ENCODE measurements around the gene HNRNPH2. TPM values are rescaled to one million over a fixed set of nuclear protein-coding genes. Genes with fewer than 3 reads are reported as not detected.

The HNRNPH2 gene
- 34.8 and 55.4 TPM in 2 replicates for total RNA-seq (2014; rRNA removed; shearing (Covaris generic); ENCODE audit: low replicate concordance)

GRCh38 chrX:101407748-101408531, at the start of gene HNRNPH2, which contains the start of gene GLA:
TSS of gene HNRNPH2 (plus strand) at chrX:101408222. CDS start at chrX:101411989, 3,767 bp downstream.
TSS of gene GLA (minus strand) at chrX:101407925. CDS start at chrX:101407903, 22 bp downstream.
- peaks cover 41% of the 10 kb centered on the region for H3K4me1 ChIP-seq (ENCODE audit: low read length)
- H3K9me2 ChIP-seq (replicated peaks; ENCODE audit: insufficient read depth, low read length) = no peaks in the 10 kb centered on the region
- peak within 1 kb of the TSS; percentile 76 for H3K4me3 ChIP-seq (ENCODE audit: low read length)
- H3K4me2 ChIP-seq (ENCODE audit: low read depth, low read length, poor library complexity, severe bottlenecking) = peak within 1 kb of the TSS; percentile 86
- H3K79me2 ChIP-seq (ENCODE audit: low read length) = peaks cover 72% of the 10 kb centered on the region
- H3K36me3 ChIP-seq (ENCODE audit: insufficient read depth, low read length) = peaks cover 4% of the 10 kb centered on the region; the same call in 1 of the 2 replicates
- H3K9me3 ChIP-seq (ENCODE audit: low read length) = no peaks in the 10 kb centered on the region
- H2AFZ ChIP-seq (ENCODE audit: low read length) = no peak within 1 kb of the TSS
- H3K27ac ChIP-seq (ENCODE audit: low read length) = peak within 1 kb of the TSS; percentile 83
- peak; percentile 96 for DNase-seq
- H4K20me1 ChIP-seq (ENCODE audit: insufficient read depth, low read depth, low read length) = peaks cover 3% of the 10 kb centered on the region; the same call in 1 of the 2 replicates
- H3K9ac ChIP-seq (ENCODE audit: low read length) = peak within 1 kb of the TSS; percentile 77
- no peaks in the 10 kb centered on the region for H3K27me3 ChIP-seq (ENCODE audit: low read length)

- peaks cover 21% of the 10 kb centered on the region for H3K36me3 ChIP-seq (ENCODE audit: insufficient read depth, low read length)
- H3K27me3 ChIP-seq (ENCODE audit: low read length) = no peaks in the 10 kb centered on the region
- H4K20me1 ChIP-seq (ENCODE audit: insufficient read depth, low read depth, low read length) = no peaks in the 10 kb centered on the region
- no peak overlapping the region for H2AFZ ChIP-seq (ENCODE audit: low read length)
- peaks cover 12% of the 10 kb centered on the region for H3K4me1 ChIP-seq (ENCODE audit: low read length)
- no peak overlapping the region for H3K9ac ChIP-seq (ENCODE audit: low read length)
- DNase-seq = no peak
- no peaks in the 10 kb centered on the region for H3K79me2 ChIP-seq (ENCODE audit: low read length)
- H3K27ac ChIP-seq (ENCODE audit: low read length) = no peak overlapping the region
- H3K4me2 ChIP-seq (ENCODE audit: low read depth, low read length, poor library complexity, severe bottlenecking) = no peak overlapping the region
- no peak overlapping the region for H3K4me3 ChIP-seq (ENCODE audit: low read length)
- no peaks in the 10 kb centered on the region for H3K9me2 ChIP-seq (replicated peaks; ENCODE audit: insufficient read depth, low read length)
- no peaks in the 10 kb centered on the region for H3K9me3 ChIP-seq (ENCODE audit: low read length)
These were observed 48.1 kb upstream of the HNRNPH2 start for GRCh38 chrX:101359966-101360365.

DNA sequence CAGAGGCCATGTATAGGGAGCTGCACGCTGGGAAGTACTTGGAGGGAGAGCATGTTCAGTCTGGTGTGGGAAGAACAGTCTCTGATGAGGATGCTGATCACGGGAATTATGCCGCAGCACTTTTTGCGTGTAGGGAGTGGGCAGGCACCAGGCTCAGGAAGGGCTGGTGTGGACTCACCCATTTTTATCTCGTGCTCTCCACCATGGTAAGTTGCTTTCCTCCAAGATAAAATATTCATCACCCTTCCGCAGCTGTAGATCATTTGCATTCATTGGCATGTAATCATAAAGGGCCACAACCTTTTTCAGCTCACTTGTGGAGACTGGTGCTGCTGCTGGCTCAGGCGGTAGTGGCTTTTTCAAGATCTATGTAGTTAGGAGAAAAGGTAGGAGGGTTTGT, 47.6 kb upstream of the HNRNPH2 start:
- Histone ChIP-seq H3K27ac (ENCODE audit: low read length) (no peak overlapping the region), H3K79me2 (ENCODE audit: low read length) (no peaks in the 10 kb centered on the region), H3K4me2 (ENCODE audit: low read depth, low read length, poor library complexity, severe bottlenecking) (no peak overlapping the region), H3K4me1 (ENCODE audit: low read length) (peaks cover 16% of the 10 kb centered on the region), H2AFZ (ENCODE audit: low read length) (no peak overlapping the region), H3K9me3 (ENCODE audit: low read length) (no peaks in the 10 kb centered on the region), H3K4me3 (ENCODE audit: low read length) (no peak overlapping the region), H3K9me2 (replicated peaks; ENCODE audit: insufficient read depth, low read length) (no peaks in the 10 kb centered on the region), H4K20me1 (ENCODE audit: insufficient read depth, low read depth, low read length) (no peaks in the 10 kb centered on the region), H3K9ac (ENCODE audit: low read length) (no peak overlapping the region), H3K27me3 (ENCODE audit: low read length) (no peaks in the 10 kb centered on the region), H3K36me3 (ENCODE audit: insufficient read depth, low read length) (peaks cover 22% of the 10 kb centered on the region)
- DNase-seq = no peak

DNA sequence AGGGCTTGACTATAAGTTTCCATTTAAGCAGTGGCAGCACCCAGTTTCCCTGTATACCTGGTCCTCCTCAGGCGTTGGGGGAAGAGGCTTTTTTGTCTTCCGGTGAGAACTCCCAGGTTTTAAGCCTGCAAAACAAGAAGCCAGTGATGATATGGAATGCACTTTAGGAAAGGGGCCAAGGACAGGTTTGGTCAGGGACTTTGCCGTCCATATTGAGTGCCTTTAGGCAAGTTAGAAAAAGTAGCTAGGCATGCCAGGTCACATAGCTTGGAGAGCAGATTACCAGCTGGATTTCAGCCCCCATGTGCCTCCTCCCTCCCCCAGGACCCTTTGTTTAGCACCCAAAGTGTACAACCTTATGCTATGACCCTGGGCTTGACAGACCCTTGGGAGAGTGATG, 45.9 kb upstream of the HNRNPH2 start:
- Histone ChIP-seq H3K9ac (ENCODE audit: low read length) (no peak overlapping the region), H3K27ac (ENCODE audit: low read length) (no peak overlapping the region), H3K4me1 (ENCODE audit: low read length) (peaks cover 16% of the 10 kb centered on the region), H3K4me2 (ENCODE audit: low read depth, low read length, poor library complexity, severe bottlenecking) (no peak overlapping the region), H3K79me2 (ENCODE audit: low read length) (no peaks in the 10 kb centered on the region), H3K36me3 (ENCODE audit: insufficient read depth, low read length) (peaks cover 26% of the 10 kb centered on the region), H3K27me3 (ENCODE audit: low read length) (no peaks in the 10 kb centered on the region), H3K9me3 (ENCODE audit: low read length) (no peaks in the 10 kb centered on the region), H2AFZ (ENCODE audit: low read length) (no peak overlapping the region), H3K9me2 (replicated peaks; ENCODE audit: insufficient read depth, low read length) (no peaks in the 10 kb centered on the region), H4K20me1 (ENCODE audit: insufficient read depth, low read depth, low read length) (no peaks in the 10 kb centered on the region), H3K4me3 (ENCODE audit: low read length) (no peak overlapping the region)
- no peak for DNase-seq

DNA sequence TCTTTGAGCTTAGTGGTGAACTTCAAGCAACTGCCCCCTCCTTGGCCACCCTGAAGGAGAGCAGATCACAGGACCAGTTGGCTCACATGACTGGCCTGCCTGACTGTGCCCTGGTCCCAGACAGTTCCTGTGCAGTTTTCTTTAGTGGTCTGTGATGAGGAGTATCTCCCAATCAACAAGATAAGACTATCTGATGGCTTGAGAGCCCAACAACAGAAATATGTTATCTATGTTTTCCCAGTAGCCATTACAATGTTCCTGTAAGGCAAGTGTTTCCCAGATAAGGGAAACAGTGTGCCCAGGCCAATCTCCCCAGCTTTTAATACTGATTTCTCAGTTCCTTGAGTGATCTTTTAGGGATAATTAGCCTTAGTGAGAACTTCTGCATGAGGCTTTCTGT, 45.3 kb upstream of the HNRNPH2 start:
- Histone ChIP-seq H3K4me2 (ENCODE audit: low read depth, low read length, poor library complexity, severe bottlenecking) (no peak overlapping the region), H3K79me2 (ENCODE audit: low read length) (no peaks in the 10 kb centered on the region), H3K9ac (ENCODE audit: low read length) (no peak overlapping the region), H3K4me1 (ENCODE audit: low read length) (peaks cover 16% of the 10 kb centered on the region), H3K27ac (ENCODE audit: low read length) (no peak overlapping the region), H3K4me3 (ENCODE audit: low read length) (no peak overlapping the region), H3K27me3 (ENCODE audit: low read length) (no peaks in the 10 kb centered on the region), H3K9me2 (replicated peaks; ENCODE audit: insufficient read depth, low read length) (no peaks in the 10 kb centered on the region), H2AFZ (ENCODE audit: low read length) (no peak overlapping the region), H3K9me3 (ENCODE audit: low read length) (no peaks in the 10 kb centered on the region), H3K36me3 (ENCODE audit: insufficient read depth, low read length) (peaks cover 27% of the 10 kb centered on the region), H4K20me1 (ENCODE audit: insufficient read depth, low read depth, low read length) (no peaks in the 10 kb centered on the region)
- no peak for DNase-seq

DNA sequence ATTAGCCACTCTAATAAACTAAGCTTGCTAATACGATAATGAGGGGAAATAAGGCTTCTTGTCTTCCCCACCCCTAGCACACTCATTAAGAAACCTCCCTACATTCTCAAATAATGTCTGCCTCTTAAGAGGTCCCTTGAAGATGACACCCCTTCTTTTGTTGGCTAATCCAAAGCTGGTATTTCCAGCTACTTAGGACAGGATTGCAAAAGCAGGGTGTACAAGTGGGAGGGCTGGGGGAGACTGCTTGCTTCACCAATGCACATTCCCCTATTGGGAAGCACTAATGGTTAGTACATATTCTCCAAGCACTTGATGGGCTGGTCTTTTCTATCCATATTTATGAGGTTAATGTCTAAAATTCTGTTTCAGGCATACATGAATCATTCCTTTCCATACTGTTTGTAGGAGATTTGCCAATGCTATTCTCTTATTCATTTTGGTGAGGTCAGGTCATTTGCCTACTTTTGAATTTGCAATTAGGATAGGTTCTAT, 42.7 kb upstream of the HNRNPH2 start:
- Histone ChIP-seq H3K9me3 (ENCODE audit: low read length) (no peaks in the 10 kb centered on the region), H3K9me2 (replicated peaks; ENCODE audit: insufficient read depth, low read length) (no peaks in the 10 kb centered on the region), H3K4me1 (ENCODE audit: low read length) (peaks cover 18% of the 10 kb centered on the region), H3K36me3 (ENCODE audit: insufficient read depth, low read length) (peaks cover 19% of the 10 kb centered on the region; the same call in 1 of the 2 replicates), H3K4me2 (ENCODE audit: low read depth, low read length, poor library complexity, severe bottlenecking) (no peak overlapping the region), H3K9ac (ENCODE audit: low read length) (no peak overlapping the region), H3K4me3 (ENCODE audit: low read length) (no peak overlapping the region), H3K27me3 (ENCODE audit: low read length) (no peaks in the 10 kb centered on the region), H4K20me1 (ENCODE audit: insufficient read depth, low read depth, low read length) (no peaks in the 10 kb centered on the region), H3K79me2 (ENCODE audit: low read length) (no peaks in the 10 kb centered on the region), H2AFZ (ENCODE audit: low read length) (no peak overlapping the region), H3K27ac (ENCODE audit: low read length) (no peak overlapping the region)
- DNase-seq = no peak

DNA sequence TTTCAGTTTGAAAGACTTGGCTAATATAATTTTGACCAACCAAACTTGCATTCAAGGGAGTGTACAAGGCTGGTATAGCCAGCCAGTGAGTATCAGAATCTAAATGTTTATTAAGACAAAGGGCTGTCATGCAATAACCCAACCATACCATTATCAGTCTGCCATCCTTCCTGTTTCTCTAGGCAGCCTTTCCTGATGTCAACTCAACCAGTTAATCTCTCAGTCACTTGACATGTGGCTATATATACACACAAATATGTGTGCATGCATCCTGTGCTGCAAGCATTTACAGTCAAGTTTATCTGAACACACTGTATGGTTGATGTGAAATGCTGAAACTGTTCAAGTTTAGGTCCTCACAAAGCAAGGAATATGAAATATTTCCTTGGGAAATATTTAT, 39.2 kb upstream of the HNRNPH2 start:
- Histone ChIP-seq H3K79me2 (ENCODE audit: low read length) (no peaks in the 10 kb centered on the region), H3K9me2 (replicated peaks; ENCODE audit: insufficient read depth, low read length) (no peaks in the 10 kb centered on the region), H3K9me3 (ENCODE audit: low read length) (no peaks in the 10 kb centered on the region), H3K27ac (ENCODE audit: low read length) (peak overlapping the region; percentile 86), H3K4me3 (ENCODE audit: low read length) (no peak overlapping the region), H3K4me1 (ENCODE audit: low read length) (peaks cover 39% of the 10 kb centered on the region), H3K9ac (ENCODE audit: low read length) (no peak overlapping the region), H3K4me2 (ENCODE audit: low read depth, low read length, poor library complexity, severe bottlenecking) (no peak overlapping the region), H4K20me1 (ENCODE audit: insufficient read depth, low read depth, low read length) (no peaks in the 10 kb centered on the region), H3K27me3 (ENCODE audit: low read length) (no peaks in the 10 kb centered on the region), H3K36me3 (ENCODE audit: insufficient read depth, low read length) (peaks cover 23% of the 10 kb centered on the region; the same call in 1 of the 2 replicates), H2AFZ (ENCODE audit: low read length) (no peak overlapping the region)
- DNase-seq = no peak

DNA sequence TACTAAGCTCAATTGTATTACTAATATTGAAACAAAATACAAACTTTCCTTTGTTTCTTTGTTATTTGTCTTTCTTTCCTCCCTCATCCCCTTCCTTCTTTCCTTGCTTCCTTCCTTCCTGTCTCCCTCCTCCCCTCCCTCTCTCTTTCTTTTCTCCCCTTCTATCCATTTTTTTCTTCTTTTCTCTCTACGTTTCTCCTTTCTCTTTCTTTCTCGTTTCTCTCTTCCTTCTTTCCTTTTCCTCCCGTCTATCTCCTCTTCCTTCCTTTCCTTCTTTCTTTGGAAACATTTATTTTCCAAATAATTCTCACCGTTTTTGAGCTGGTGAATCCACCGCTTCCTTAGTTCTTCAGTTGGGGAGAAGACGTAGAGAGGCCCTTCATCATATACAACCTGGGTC, 38.3 kb upstream of the HNRNPH2 start:
- Histone ChIP-seq H3K36me3 (ENCODE audit: insufficient read depth, low read length) (peaks cover 27% of the 10 kb centered on the region; the same call in 1 of the 2 replicates), H3K27ac (ENCODE audit: low read length) (peak overlapping the region; percentile 86), H2AFZ (ENCODE audit: low read length) (no peak overlapping the region), H3K79me2 (ENCODE audit: low read length) (no peaks in the 10 kb centered on the region), H4K20me1 (ENCODE audit: insufficient read depth, low read depth, low read length) (no peaks in the 10 kb centered on the region), H3K9me3 (ENCODE audit: low read length) (no peaks in the 10 kb centered on the region), H3K27me3 (ENCODE audit: low read length) (no peaks in the 10 kb centered on the region), H3K4me1 (ENCODE audit: low read length) (peaks cover 39% of the 10 kb centered on the region), H3K9me2 (replicated peaks; ENCODE audit: insufficient read depth, low read length) (no peaks in the 10 kb centered on the region), H3K4me2 (ENCODE audit: low read depth, low read length, poor library complexity, severe bottlenecking) (no peak overlapping the region), H3K9ac (ENCODE audit: low read length) (no peak overlapping the region), H3K4me3 (ENCODE audit: low read length) (no peak overlapping the region)
- no peak for DNase-seq

All from Karpas-422 (cell line).